ENCODE measurements around the gene ATP5F1E. TPM values are rescaled to one million over a fixed set of nuclear protein-coding genes. Genes with fewer than 3 reads are reported as not detected.
"Not testable (repeated sequence)": the region's sequence is repeated elsewhere in the genome, so short reads cannot be mapped to it uniquely, and the experiment has no call there.

The ATP5F1E gene
- total RNA-seq, 6 donors from 2014 or later = 18.9 to 75.0 (median 32.3) TPM

- ATAC-seq (ENCODE audit: low FRiP score in 2 of 2) (no peak), DNase-seq (no peak)
- no peak overlapping the region for H3K27ac ChIP-seq
- peaks cover 17 to 29% (median 20%) of the 10 kb centered on the region in 4 donors for H3K4me1 ChIP-seq
- H3K27me3 ChIP-seq = no peaks in the 10 kb centered on the region
- WGBS, 2 donors = 87 to 93% methylated on average over 7 to 8 of the region's 8 CpGs
- TF ChIP-seq CTCF (IDR thresholded peaks at IDR 0.05) (no peak), POLR2AphosphoS5 (IDR thresholded peaks at IDR 0.05) (no peak), EP300 (IDR thresholded peaks at IDR 0.05) (no peak), POLR2A (IDR thresholded peaks at IDR 0.05) (no peak)
- peaks cover 27 to 64% (median 53%) of the 10 kb centered on the region in 4 donors for H3K36me3 ChIP-seq
- no peaks in the 10 kb centered on the region for H3K9me3 ChIP-seq
- no peak overlapping the region for H3K4me3 ChIP-seq
Measured at GRCh38 chr20:58986968-58987517, 45.1 kb downstream of the ATP5F1E start.

GRCh38 chr20:58986286-58986967 is 45.7 kb downstream of the ATP5F1E start:
- Histone ChIP-seq H3K4me1 (peaks cover 22 to 29% (median 24%) of the 10 kb centered on the region in 4 donors), H3K27ac (no peak overlapping the region), H3K36me3 (peaks cover 21 to 58% (median 48%) of the 10 kb centered on the region in 4 donors), H3K9me3 (no peaks in the 10 kb centered on the region), H3K27me3 (no peaks in the 10 kb centered on the region), H3K4me3 (no peak overlapping the region)
- TF ChIP-seq POLR2AphosphoS5 (IDR thresholded peaks at IDR 0.05) (no peak), EP300 (IDR thresholded peaks at IDR 0.05) (no peak), POLR2A (IDR thresholded peaks at IDR 0.05) (no peak), CTCF (IDR thresholded peaks at IDR 0.05) (no peak)
- ATAC-seq (ENCODE audit: low FRiP score in 2 of 2) (no peak), DNase-seq (no peak)
- 84 to 88% methylated on average over 9 of the region's 9 CpGs for WGBS, 2 donors

- ATAC-seq (ENCODE audit: low FRiP score in 2 of 2) = peak in 1 of 2 donors; percentile 72
- Histone ChIP-seq H3K36me3 (peaks cover 18 to 50% (median 40%) of the 10 kb centered on the region in 4 donors), H3K4me3 (no peak overlapping the region), H3K4me1 (peaks cover 23 to 29% (median 25%) of the 10 kb centered on the region in 4 donors), H3K9me3 (no peaks in the 10 kb centered on the region), H3K27me3 (no peaks in the 10 kb centered on the region), H3K27ac (no peak overlapping the region)
- no peak for DNase-seq
- WGBS, 2 donors = 67 to 68% methylated on average over 5 of the region's 5 CpGs
- no peak for TF ChIP-seq POLR2A (IDR thresholded peaks at IDR 0.05)
- no peak for TF ChIP-seq POLR2AphosphoS5 (IDR thresholded peaks at IDR 0.05)
- TF ChIP-seq CTCF (IDR thresholded peaks at IDR 0.05) = no peak
- no peak for TF ChIP-seq EP300 (IDR thresholded peaks at IDR 0.05)
Measured at GRCh38 chr20:58985656-58986055, 46.5 kb downstream of the ATP5F1E start.

- no peaks in the 10 kb centered on the region for H3K27me3 ChIP-seq
- H3K4me3 ChIP-seq = no peak overlapping the region
- ATAC-seq (ENCODE audit: low FRiP score in 2 of 2) (no peak), DNase-seq (no peak)
- TF ChIP-seq CTCF (IDR thresholded peaks at IDR 0.05) (no peak), POLR2AphosphoS5 (IDR thresholded peaks at IDR 0.05) (no peak), POLR2A (IDR thresholded peaks at IDR 0.05) (no peak), EP300 (IDR thresholded peaks at IDR 0.05) (no peak)
- peaks cover 25 to 29% (median 28%) of the 10 kb centered on the region in 4 donors for H3K4me1 ChIP-seq
- no peaks in the 10 kb centered on the region for H3K9me3 ChIP-seq
- WGBS, 2 donors = 83 to 88% methylated on average over 6 of the region's 6 CpGs
- peaks cover 17 to 41% (median 31%) of the 10 kb centered on the region in 4 donors for H3K36me3 ChIP-seq
- H3K27ac ChIP-seq = no peak overlapping the region
Measured at GRCh38 chr20:58984691-58985090, 47.4 kb downstream of the ATP5F1E start.

- Histone ChIP-seq H3K4me1 (peaks cover 25 to 29% (median 28%) of the 10 kb centered on the region in 4 donors), H3K36me3 (peaks cover 2 to 25% (median 15%) of the 10 kb centered on the region in 4 donors)
- H3K27me3 ChIP-seq; H3K9me3 ChIP-seq; ATAC-seq (ENCODE audit: low FRiP score in 2 of 2); H3K27ac ChIP-seq; H3K4me3 ChIP-seq: not testable (repeated sequence)
- 98% methylated on average over 12 of the region's 12 CpGs for WGBS, 2 donors
- DNase-seq = peak in 1 of 2 donors; percentile 2
Measured at GRCh38 chr20:58983115-58983468, 49.0 kb downstream of the ATP5F1E start.

All from upper lobe of left lung (tissue), 6 donors.